K562 (cell line): ENCODE measurements around the gene DAPK3. TPM values are rescaled to one million over a fixed set of nuclear protein-coding genes. Genes with fewer than 3 reads are reported as not detected.

Experiments
- BRD4 ChIP-seq: fragments of 200-600 bp; sonication (generic); IDR thresholded peaks from 2 replicates; pipeline ENCODE4 v1.6.1; 2017; ENCODE audit warnings: inconsistent platforms
- CHD4 ChIP-seq: fragments of 200-600 bp; sonication (generic); IDR thresholded peaks from 3 replicates; pipeline ENCODE4 v1.6.1; 2012; ENCODE audit warnings: low read depth, mild to moderate bottlenecking, mixed read lengths, low read length, inconsistent platforms; ENCODE audit not compliant: insufficient read depth, insufficient replicate concordance, poor library complexity, severe bottlenecking
- ETS2 ChIP-seq: IDR thresholded peaks from 2 replicates; pipeline ENCODE4 v1.6.1; 2016; ENCODE audit warnings: borderline replicate concordance, missing genetic modification characterization, mild to moderate bottlenecking, moderate library complexity, missing compliant biosample characterization; ENCODE audit not compliant: poor library complexity, severe bottlenecking
- FOSL1 ChIP-seq: fragments of 200-800 bp; sonication (Bioruptor generic); conservative IDR thresholded peaks from 2 replicates; pipeline ENCODE4 v1.6.1; 2016; ENCODE audit warnings: missing genetic modification characterization, missing compliant biosample characterization
- GTF3C2 ChIP-seq: IDR thresholded peaks from 3 replicates; pipeline ENCODE4 v1.6.1; 2011; ENCODE audit warnings: borderline replicate concordance, mild to moderate bottlenecking, moderate library complexity; ENCODE audit not compliant: insufficient read length; ENCODE audit errors: extremely low read depth
- HNRNPL ChIP-seq: fragments of 200-400 bp; formaldehyde crosslinking; IDR thresholded peaks from 2 replicates; pipeline ENCODE4 v1.6.1; 2017; ENCODE audit warnings: low read depth, mild to moderate bottlenecking, low read length
- HNRNPLL ChIP-seq: fragments of 200-400 bp; formaldehyde crosslinking; IDR thresholded peaks from 2 replicates; pipeline ENCODE4 v1.6.1; 2017; ENCODE audit warnings: low read length, low read depth, mild to moderate bottlenecking; ENCODE audit not compliant: poor library complexity, severe bottlenecking
- KLF1 ChIP-seq: fragments of 450-650 bp; IDR thresholded peaks from 2 replicates; pipeline ENCODE4 v1.6.1; 2016; ENCODE audit warnings: missing genetic modification characterization, missing compliant biosample characterization
- NFE2 ChIP-seq: IDR thresholded peaks from 2 replicates; pipeline ENCODE4 v1.6.1; 2014; ENCODE audit warnings: antibody characterized with exemption, low read depth
- PBX2 ChIP-seq, 2 experiments: IDR thresholded peaks in 1 of 2; conservative IDR thresholded peaks in 1 of 2; 2 replicates each; pipeline ENCODE4 v1.6.1; 2016; ENCODE audit warnings: low read depth in 2 of 2, mild to moderate bottlenecking in 1 of 2, missing compliant biosample characterization in 1 of 2, missing genetic modification characterization in 1 of 2, moderate library complexity in 1 of 2
- RCOR1 ChIP-seq, 2 experiments: IDR thresholded peaks; 2 replicates each; pipeline ENCODE4 v1.6.1; 2012; ENCODE audit warnings: low read depth in 2 of 2, low read length in 2 of 2, borderline replicate concordance in 1 of 2, improper control_type of control experiment in 1 of 2
- SAFB2 ChIP-seq: fragments of 200-400 bp; formaldehyde crosslinking; IDR thresholded peaks from 2 replicates; pipeline ENCODE4 v1.6.1; 2018; ENCODE audit warnings: borderline replicate concordance, low read length, low read depth, moderate library complexity; ENCODE audit not compliant: severe bottlenecking
- SNIP1 ChIP-seq: fragments of 450-650 bp; IDR thresholded peaks from 2 replicates; pipeline ENCODE4 v1.7.1; 2017; ENCODE audit warnings: low read depth, mild to moderate bottlenecking
- U2AF2 ChIP-seq: fragments of 200-400 bp; formaldehyde crosslinking; optimal IDR thresholded peaks from 2 replicates; pipeline ENCODE3; 2017; ENCODE audit warnings: low read depth, mild to moderate bottlenecking, low read length
- ZBTB7A ChIP-seq: IDR thresholded peaks from 2 replicates; pipeline ENCODE4 v1.6.1; 2011; ENCODE audit warnings: low read depth, mild to moderate bottlenecking, low read length, moderate library complexity, borderline replicate concordance; ENCODE audit not compliant: control insufficient read depth
- ZEB2 ChIP-seq: fragments of 450-650 bp; IDR thresholded peaks from 2 replicates; pipeline ENCODE4 v1.6.1; 2016
- ZNF696 ChIP-seq: fragments of 250-450 bp; sonication (Bioruptor Pico); conservative IDR thresholded peaks from 2 replicates; pipeline ENCODE4 v1.4.0; 2020; ENCODE audit warnings: mild to moderate bottlenecking, moderate library complexity
- polyA plus RNA-seq, 8 experiments: library from polyadenylated mRNA; depleted of rRNA in 4 of 8; stranded (reverse) in 5 of 8; unstranded in 3 of 8; fragments of >200 nt; fragmentation: Nextera tagmentation in 2 of 8; fragmentation: Illumina TruSeq in 1 of 8; extraction: Ambion mirVana in 2 of 8; extraction: Trizol in 1 of 8; gene quantifications; 2 replicates each; pipeline versions ENCODE4 v1.2.1 to v1.2.3, GENCODE V29; 2011 to 2014; ENCODE audit warnings: inconsistent platforms in 1 of 8, missing spikeins in 1 of 8
- total RNA-seq, 7 experiments: library from RNA; depleted of rRNA in 6 of 7; stranded (reverse); fragments of >200 nt in 6 of 7; fragmentation: Illumina TruSeq in 2 of 7; extraction: Trizol in 2 of 7; gene quantifications; 2 replicates each; pipeline versions ENCODE4 v1.2.1 to v1.2.3, GENCODE V29; 2011 to 2021; ENCODE audit warnings: low replicate concordance in 1 of 7
- TF ChIP-seq, protein P1 (sequence below): fragments of 250-450 bp; sonication (Bioruptor Pico); IDR thresholded peaks from 2 replicates; pipeline ENCODE4 v1.4.0; 2020; ENCODE audit warnings: mild to moderate bottlenecking, moderate library complexity

DAPK3 gene
- total and polyA plus RNA-seq, 9 of the 15 experiments (the other 6 are each of a cell fraction or from before 2014, with no cell fraction given): 0.14 to 63.4 (median 25.0) TPM

DNA sequence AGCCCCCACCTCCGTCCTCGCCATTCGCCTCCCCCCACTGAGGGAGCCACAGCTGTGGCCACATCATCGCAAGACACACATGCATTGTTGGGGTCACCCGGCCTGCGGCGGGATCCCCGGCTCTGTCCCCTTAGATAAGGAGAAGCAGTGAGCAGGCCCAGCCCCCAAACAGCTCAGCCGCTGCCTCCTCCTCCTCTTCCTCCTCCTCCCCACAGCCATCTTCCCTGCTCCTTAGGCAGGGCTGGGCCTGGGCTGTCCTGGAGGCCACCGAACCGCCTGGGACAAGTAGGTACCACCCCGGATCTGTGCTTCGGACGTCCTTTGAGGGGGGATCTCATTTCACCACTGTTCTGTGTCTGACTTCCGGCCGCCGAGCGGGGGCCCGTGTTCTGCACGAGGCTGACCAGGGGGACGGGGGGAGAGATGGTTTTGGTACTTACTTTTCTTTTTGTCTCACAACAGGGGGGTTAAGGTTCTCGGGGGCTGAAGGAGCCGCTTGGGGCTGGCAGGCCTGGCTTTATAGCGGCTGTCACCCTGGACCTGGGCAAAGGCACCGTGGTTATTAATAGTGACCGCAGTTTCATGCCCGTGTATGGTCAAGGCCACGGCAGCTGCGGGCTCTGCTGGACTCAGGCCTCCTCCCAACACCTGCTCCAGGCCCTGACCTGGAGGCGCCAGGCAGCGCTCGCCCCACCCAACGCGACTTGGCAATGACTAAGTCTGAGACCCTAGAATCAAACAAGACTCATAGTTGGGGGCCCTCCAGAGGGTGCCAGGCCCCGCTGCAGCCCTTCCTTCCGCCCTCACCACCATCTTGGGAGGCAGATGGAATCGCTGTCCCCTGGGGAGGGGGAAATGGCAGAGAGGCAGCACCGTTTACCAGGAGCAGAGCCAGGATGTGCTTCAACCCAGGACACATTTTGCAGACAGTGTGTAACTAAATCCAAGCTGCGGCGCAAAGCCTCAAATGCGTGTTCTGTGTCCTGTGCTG is 19.7 kb downstream of the DAPK3 start (continued):
- TF ChIP-seq GTF3C2: no peak
- TF ChIP-seq HNRNPL: no peak
- no peak for TF ChIP-seq CHD4
- TF ChIP-seq SAFB2: no peak
- TF ChIP-seq ZEB2: no peak
- TF ChIP-seq FOSL1 (tag): peak; percentile 31; the same call in 1 of the 2 replicates
- peak; percentile 90; the same call in 1 of the 2 replicates for TF ChIP-seq ZBTB7A
- TF ChIP-seq BRD4: no peak
- TF ChIP-seq, protein P1, sequence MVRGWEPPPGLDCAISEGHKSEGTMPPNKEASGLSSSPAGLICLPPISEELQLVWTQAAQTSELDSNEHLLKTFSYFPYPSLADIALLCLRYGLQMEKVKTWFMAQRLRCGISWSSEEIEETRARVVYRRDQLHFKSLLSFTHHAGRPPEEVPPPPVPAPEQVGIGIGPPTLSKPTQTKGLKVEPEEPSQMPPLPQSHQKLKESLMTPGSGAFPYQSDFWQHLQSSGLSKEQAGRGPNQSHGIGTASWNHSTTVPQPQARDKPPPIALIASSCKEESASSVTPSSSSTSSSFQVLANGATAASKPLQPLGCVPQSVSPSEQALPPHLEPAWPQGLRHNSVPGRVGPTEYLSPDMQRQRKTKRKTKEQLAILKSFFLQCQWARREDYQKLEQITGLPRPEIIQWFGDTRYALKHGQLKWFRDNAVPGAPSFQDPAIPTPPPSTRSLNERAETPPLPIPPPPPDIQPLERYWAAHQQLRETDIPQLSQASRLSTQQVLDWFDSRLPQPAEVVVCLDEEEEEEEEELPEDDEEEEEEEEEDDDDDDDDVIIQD: no peak
- TF ChIP-seq U2AF2: no peak
- peak in 1 of 2 experiments; percentile 64; a peak in 2 of 4 replicates for TF ChIP-seq RCOR1 (IDR thresholded peaks at IDR 0.05; ENCODE audit: borderline replicate concordance in 1 of 2, low read depth in 2 of 2, low read length in 2 of 2)
- no peak for TF ChIP-seq SNIP1
- no peak for TF ChIP-seq ZNF696 (CRISPR knock-in tag)
- TF ChIP-seq HNRNPLL: no peak
- TF ChIP-seq PBX2 (CRISPR knock-in tag; IDR thresholded peaks at IDR 0.05; ENCODE audit: low read depth): no peak
- TF ChIP-seq PBX2 (tag; conservative IDR thresholded peaks at IDR 0.05; ENCODE audit: low read depth): no peak
- no peak for TF ChIP-seq KLF1 (tag)
- TF ChIP-seq NFE2: 0 out of 2 replicates have a peak, but pooled peaks have one; percentile 5
- no peak for TF ChIP-seq ETS2 (tag)
